H9 (cell line): ENCODE results near the gene IGF2. TPM values are rescaled to one million over a fixed set of nuclear protein-coding genes. Genes with fewer than 3 reads are reported as not detected.

Experiments used
- DNase-seq: peaks from one replicate; pipeline ENCODE4 v3.0.0-alpha.2; 2017
- H2AFZ ChIP-seq: one replicate; pipeline ENCODE4 v1.6.1; 2013; ENCODE audit warnings: mild to moderate bottlenecking, low read length, control low read depth, moderate library complexity
- H2AK5ac ChIP-seq: 2 replicates; pipeline ENCODE4 v1.6.1; 2013; ENCODE audit warnings: low read length, control low read depth, mixed read lengths; ENCODE audit not compliant: insufficient read length
- H2BK120ac ChIP-seq: one replicate; pipeline ENCODE4 v1.6.1; 2013; ENCODE audit warnings: low read depth, mild to moderate bottlenecking, low read length, control low read depth, inconsistent platforms; ENCODE audit not compliant: poor library complexity, severe bottlenecking
- H2BK12ac ChIP-seq: 2 replicates; pipeline ENCODE4 v1.6.1; 2013; ENCODE audit warnings: low read length, control low read depth, mixed read lengths, low read depth; ENCODE audit not compliant: insufficient read length
- H2BK15ac ChIP-seq: 2 replicates; pipeline ENCODE4 v1.6.1; 2013; ENCODE audit warnings: low read depth, low read length, control low read depth
- H2BK20ac ChIP-seq: one replicate; pipeline ENCODE4 v1.6.1; 2013; ENCODE audit warnings: low read depth, mild to moderate bottlenecking, low read length, control low read depth, inconsistent platforms; ENCODE audit not compliant: poor library complexity, severe bottlenecking
- H2BK5ac ChIP-seq: 2 replicates; pipeline ENCODE4 v1.6.1; 2013; ENCODE audit warnings: low read length, control low read depth, mixed read lengths; ENCODE audit not compliant: insufficient read length
- H3K14ac ChIP-seq: 2 replicates; pipeline ENCODE4 v1.6.1; 2013; ENCODE audit warnings: low read length, control low read depth; ENCODE audit not compliant: insufficient read depth
- H3K18ac ChIP-seq: 2 replicates; pipeline ENCODE4 v1.6.1; 2013; ENCODE audit warnings: low read depth, mild to moderate bottlenecking, mixed read lengths, low read length, control low read depth; ENCODE audit not compliant: insufficient read length
- H3K23ac ChIP-seq: 2 replicates; pipeline ENCODE4 v1.6.1; 2013; ENCODE audit warnings: low read length, control low read depth, mixed read lengths, low read depth; ENCODE audit not compliant: insufficient read length
- H3K23me2 ChIP-seq: 2 replicates; pipeline ENCODE4 v1.6.1; 2013; ENCODE audit warnings: low read depth, mild to moderate bottlenecking, mixed read lengths, low read length, control low read depth; ENCODE audit not compliant: insufficient read length, poor library complexity, severe bottlenecking
- H3K27ac ChIP-seq: 2 replicates; pipeline ENCODE4 v1.5.1; 2013; ENCODE audit warnings: low read length, control low read depth, mixed read lengths, low read depth; ENCODE audit not compliant: insufficient read length
- H3K27me3 ChIP-seq: 2 replicates; pipeline ENCODE4 v1.6.1; 2013; ENCODE audit warnings: low read length, control low read depth, inconsistent platforms; ENCODE audit not compliant: insufficient read depth
- H3K4ac ChIP-seq: 2 replicates; pipeline ENCODE4 v1.6.1; 2013; ENCODE audit warnings: low read depth, mild to moderate bottlenecking, control low read depth, inconsistent platforms, low read length, moderate library complexity
- H3K4me1 ChIP-seq: 2 replicates; pipeline ENCODE4 v1.6.1; 2013; ENCODE audit warnings: low read length, control low read depth, inconsistent platforms; ENCODE audit not compliant: insufficient read depth
- H3K4me2 ChIP-seq: 2 replicates; pipeline ENCODE4 v1.6.1; 2013; ENCODE audit warnings: low read length, control low read depth, mixed read lengths; ENCODE audit not compliant: insufficient read length, insufficient read depth
- H3K56ac ChIP-seq: 2 replicates; pipeline ENCODE4 v1.6.1; 2013; ENCODE audit warnings: low read depth, mild to moderate bottlenecking, mixed read lengths, low read length, control low read depth; ENCODE audit not compliant: insufficient read length
- H3K79me1 ChIP-seq: 2 replicates; pipeline ENCODE4 v1.6.1; 2013; ENCODE audit warnings: low read depth, mild to moderate bottlenecking, moderate library complexity, low read length, control low read depth, inconsistent platforms; ENCODE audit not compliant: insufficient read depth, poor library complexity, severe bottlenecking
- H3K79me2 ChIP-seq: 2 replicates; pipeline ENCODE4 v1.6.1; 2013; ENCODE audit warnings: low read length, control low read depth, inconsistent platforms; ENCODE audit not compliant: insufficient read depth
- H3K9ac ChIP-seq: 2 replicates; pipeline ENCODE4 v1.6.1; 2013; ENCODE audit warnings: low read length, control low read depth, mixed read lengths; ENCODE audit not compliant: insufficient read length; ENCODE audit errors: extremely low read depth
- H3K9me3 ChIP-seq: one replicate; pipeline ENCODE4 v1.6.1; 2013; ENCODE audit warnings: low read depth, low read length, inconsistent platforms; ENCODE audit not compliant: control insufficient read depth
- H3T11ph ChIP-seq: one replicate; pipeline ENCODE4 v1.6.1; 2013; ENCODE audit warnings: mild to moderate bottlenecking, low read length, control low read depth, inconsistent platforms
- H4K20me1 ChIP-seq: one replicate; pipeline ENCODE4 v1.6.1; 2013; ENCODE audit not compliant: control insufficient read depth, insufficient read length, insufficient read depth
- H4K5ac ChIP-seq: 2 replicates; pipeline ENCODE4 v1.6.1; 2013; ENCODE audit warnings: low read depth, mild to moderate bottlenecking, mixed read lengths, low read length, control low read depth; ENCODE audit not compliant: insufficient read length
- H4K8ac ChIP-seq: replicated peaks from 2 replicates; pipeline ENCODE4 v1.6.1; 2013; ENCODE audit warnings: low read length, control low read depth, mixed read lengths, low read depth; ENCODE audit not compliant: insufficient read length
- H4K91ac ChIP-seq: 2 replicates; pipeline ENCODE4 v1.6.1; 2013; ENCODE audit warnings: low read depth, mild to moderate bottlenecking, moderate library complexity, mixed read lengths, low read length, control low read depth; ENCODE audit not compliant: insufficient read length
- H3K27ac Mint-ChIP-seq, 3 experiments: 2 replicates in 2 of 3; 3 replicates in 1 of 3; pipeline ENCODE4 v1.8.0; 2020 to 2021; ENCODE audit warnings: mixed read lengths in 3 of 3, mild to moderate bottlenecking in 1 of 3, moderate library complexity in 1 of 3
- H3K27me3 Mint-ChIP-seq: 2 replicates; pipeline ENCODE4 v1.8.0; 2021; ENCODE audit warnings: low read depth, mild to moderate bottlenecking, moderate library complexity, mixed read lengths
- H3K36me3 Mint-ChIP-seq, 3 experiments: 2 replicates in 2 of 3; 3 replicates in 1 of 3; pipeline ENCODE4 v1.8.0; 2020 to 2021; ENCODE audit warnings: low read depth in 3 of 3, mixed read lengths in 3 of 3; ENCODE audit not compliant: insufficient read depth in 1 of 3
- H3K4me1 Mint-ChIP-seq, 2 experiments: 2 replicates each; pipeline ENCODE4 v1.8.0; 2020; ENCODE audit warnings: mixed read lengths in 2 of 2
- H3K4me3 Mint-ChIP-seq, 2 experiments: 2 replicates in 1 of 2; 3 replicates in 1 of 2; pipeline ENCODE4 v1.8.0; 2020 to 2021; ENCODE audit warnings: mild to moderate bottlenecking in 2 of 2, mixed read lengths in 2 of 2, moderate library complexity in 1 of 2
- H3K9me3 Mint-ChIP-seq, 2 experiments: 2 replicates in 1 of 2; 3 replicates in 1 of 2; pipeline ENCODE4 v1.8.0; 2020; ENCODE audit warnings: mild to moderate bottlenecking in 2 of 2, mixed read lengths in 2 of 2, moderate library complexity in 1 of 2
- WGBS: extraction: QIAGEN DNeasy Blood & Tissue Kit; methylation state at CpG from one replicate; pipeline ENCODE4 v1.1.7; 2013; ENCODE audit warnings: missing lambda C conversion rate, low lambda C conversion rate, mixed read lengths; ENCODE audit not compliant: insufficient read length; ENCODE audit errors: extremely low coverage; 5-methylcytosine and 5-hydroxymethylcytosine counted together
- total RNA-seq: library from RNA; stranded (reverse); gene quantifications from 2 replicates; pipeline ENCODE4 v1.2.1, GENCODE V29; 2021
- TF ChIP-seq, protein P1 (sequence below): fragments of 200-600 bp; sonication (generic); conservative IDR thresholded peaks from 3 replicates; pipeline ENCODE4 v1.8.0; 2021; ENCODE audit warnings: antibody characterized with exemption, mild to moderate bottlenecking

The IGF2 gene
- total RNA-seq, 1 experiment from 2014 or later: 2.8 TPM

DNA sequence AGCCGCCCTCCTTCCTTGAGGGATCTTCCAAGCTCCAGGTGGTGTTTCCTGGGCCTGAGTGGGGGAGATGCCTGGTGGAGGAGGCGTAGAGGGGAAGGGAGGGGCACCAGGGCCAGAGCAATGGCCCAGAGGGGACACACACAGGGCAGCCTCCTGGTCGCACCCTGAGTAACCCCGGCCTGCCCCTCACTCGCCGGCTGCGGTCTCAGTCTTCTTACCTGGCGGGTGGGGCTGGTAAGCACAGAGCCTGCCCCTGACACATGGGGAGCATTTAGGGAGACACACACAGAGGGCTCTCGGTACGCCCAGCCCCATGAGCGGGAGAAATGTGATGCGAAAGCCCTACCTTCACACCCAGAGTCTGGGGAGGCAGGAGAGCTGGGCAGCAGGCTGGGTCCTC is 23.9 kb downstream of the IGF2 start:
- H3K36me3 Mint-ChIP-seq: peaks cover 0 to 13% (median 10%) of the 10 kb centered on the region in 3 experiments; a peak in 6 of 7 replicates
- H3K27ac Mint-ChIP-seq: no peak overlapping the region
- no peaks in the 10 kb centered on the region for H3K79me1 ChIP-seq
- H3K27ac ChIP-seq: no peak overlapping the region
- no peaks in the 10 kb centered on the region for H3K79me2 ChIP-seq
- no peak overlapping the region for H2BK120ac ChIP-seq
- H3K4ac ChIP-seq: no peak overlapping the region
- no peak overlapping the region for H2BK12ac ChIP-seq
- H3K9ac ChIP-seq: no peak overlapping the region
- no peak overlapping the region for H4K5ac ChIP-seq
- TF ChIP-seq, protein P1, sequence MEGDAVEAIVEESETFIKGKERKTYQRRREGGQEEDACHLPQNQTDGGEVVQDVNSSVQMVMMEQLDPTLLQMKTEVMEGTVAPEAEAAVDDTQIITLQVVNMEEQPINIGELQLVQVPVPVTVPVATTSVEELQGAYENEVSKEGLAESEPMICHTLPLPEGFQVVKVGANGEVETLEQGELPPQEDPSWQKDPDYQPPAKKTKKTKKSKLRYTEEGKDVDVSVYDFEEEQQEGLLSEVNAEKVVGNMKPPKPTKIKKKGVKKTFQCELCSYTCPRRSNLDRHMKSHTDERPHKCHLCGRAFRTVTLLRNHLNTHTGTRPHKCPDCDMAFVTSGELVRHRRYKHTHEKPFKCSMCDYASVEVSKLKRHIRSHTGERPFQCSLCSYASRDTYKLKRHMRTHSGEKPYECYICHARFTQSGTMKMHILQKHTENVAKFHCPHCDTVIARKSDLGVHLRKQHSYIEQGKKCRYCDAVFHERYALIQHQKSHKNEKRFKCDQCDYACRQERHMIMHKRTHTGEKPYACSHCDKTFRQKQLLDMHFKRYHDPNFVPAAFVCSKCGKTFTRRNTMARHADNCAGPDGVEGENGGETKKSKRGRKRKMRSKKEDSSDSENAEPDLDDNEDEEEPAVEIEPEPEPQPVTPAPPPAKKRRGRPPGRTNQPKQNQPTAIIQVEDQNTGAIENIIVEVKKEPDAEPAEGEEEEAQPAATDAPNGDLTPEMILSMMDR: no peak
- H3K23ac ChIP-seq: no peak overlapping the region
- no peak overlapping the region for H4K91ac ChIP-seq
- H3K4me1 Mint-ChIP-seq: peaks cover 7 to 10% of the 10 kb centered on the region in 2 experiments
- H4K20me1 ChIP-seq: no peaks in the 10 kb centered on the region
- H3K9me3 Mint-ChIP-seq: peaks cover 22 to 24% of the 10 kb centered on the region in 2 experiments
- H2BK20ac ChIP-seq: no peak overlapping the region
- H3K9me3 ChIP-seq: no peaks in the 10 kb centered on the region
- no peak overlapping the region for H2AK5ac ChIP-seq
- H2BK5ac ChIP-seq: no peak overlapping the region
- H3K4me2 ChIP-seq: no peak overlapping the region
- no peaks in the 10 kb centered on the region for H3K27me3 ChIP-seq
- no peak overlapping the region for H2AFZ ChIP-seq
- H3K23me2 ChIP-seq: no peaks in the 10 kb centered on the region
- H3K27me3 Mint-ChIP-seq: peaks cover 68% of the 10 kb centered on the region
- no peak overlapping the region; the same call in 1 of the 2 replicates for H3K14ac ChIP-seq
- H3K4me1 ChIP-seq: no peaks in the 10 kb centered on the region
- H4K8ac ChIP-seq: no peak overlapping the region
- H3K4me3 Mint-ChIP-seq: no peak overlapping the region
- no peak overlapping the region for H3K18ac ChIP-seq
- H2BK15ac ChIP-seq: no peak overlapping the region
- H3T11ph ChIP-seq: no peak overlapping the region
- no CpG with 5 or more reads among the region's 12 CpGs for WGBS
- no peak for DNase-seq
- no peak overlapping the region for H3K56ac ChIP-seq
